ENCODE measurements around the gene IFIT2.

DNA sequence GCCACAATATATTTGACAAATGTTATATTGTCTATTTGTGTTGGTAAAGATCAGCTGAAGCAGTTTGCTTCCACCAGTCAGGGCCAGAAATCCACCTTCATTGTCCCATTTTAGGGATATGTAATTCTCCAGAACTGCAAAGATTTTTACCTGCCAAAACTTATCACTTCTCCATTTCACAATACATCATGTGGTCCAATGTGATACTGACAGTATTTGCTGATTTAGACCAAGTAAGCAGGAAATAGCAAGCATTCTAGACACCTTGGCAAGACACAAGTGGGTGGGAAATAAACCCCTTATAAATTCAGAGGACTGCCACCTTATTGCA lies 31.7 kb upstream of the IFIT2 start:
- TF ChIP-seq MYC (IDR thresholded peaks at IDR 0.05; ENCODE audit: low read depth, low read length) (no peak), POLR2A (IDR thresholded peaks at IDR 0.05; ENCODE audit: extremely low read depth, insufficient read length) (no peak)
- TF ChIP-seq, protein P1, sequence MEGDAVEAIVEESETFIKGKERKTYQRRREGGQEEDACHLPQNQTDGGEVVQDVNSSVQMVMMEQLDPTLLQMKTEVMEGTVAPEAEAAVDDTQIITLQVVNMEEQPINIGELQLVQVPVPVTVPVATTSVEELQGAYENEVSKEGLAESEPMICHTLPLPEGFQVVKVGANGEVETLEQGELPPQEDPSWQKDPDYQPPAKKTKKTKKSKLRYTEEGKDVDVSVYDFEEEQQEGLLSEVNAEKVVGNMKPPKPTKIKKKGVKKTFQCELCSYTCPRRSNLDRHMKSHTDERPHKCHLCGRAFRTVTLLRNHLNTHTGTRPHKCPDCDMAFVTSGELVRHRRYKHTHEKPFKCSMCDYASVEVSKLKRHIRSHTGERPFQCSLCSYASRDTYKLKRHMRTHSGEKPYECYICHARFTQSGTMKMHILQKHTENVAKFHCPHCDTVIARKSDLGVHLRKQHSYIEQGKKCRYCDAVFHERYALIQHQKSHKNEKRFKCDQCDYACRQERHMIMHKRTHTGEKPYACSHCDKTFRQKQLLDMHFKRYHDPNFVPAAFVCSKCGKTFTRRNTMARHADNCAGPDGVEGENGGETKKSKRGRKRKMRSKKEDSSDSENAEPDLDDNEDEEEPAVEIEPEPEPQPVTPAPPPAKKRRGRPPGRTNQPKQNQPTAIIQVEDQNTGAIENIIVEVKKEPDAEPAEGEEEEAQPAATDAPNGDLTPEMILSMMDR (IDR thresholded peaks at IDR 0.05; ENCODE audit: low read depth, low read length): no peak

Measured in NB4 (cell line).